Neural progenitor cell (in vitro differentiated cells): ENCODE data around the gene LIN9.

ENCODE experiments used
- CTCF ChIP-seq: fragments of 200-600 bp; sonication (generic); IDR thresholded peaks from 2 replicates; pipeline ENCODE4 v1.5.1; 2017; ENCODE audit warnings: antibody characterized with exemption, mild to moderate bottlenecking
- EZH2 ChIP-seq: fragments of 200-600 bp; sonication (generic); IDR thresholded peaks from 2 replicates; pipeline ENCODE4 v1.6.1; 2017; ENCODE audit warnings: antibody characterized with exemption, mild to moderate bottlenecking, moderate library complexity
- EZH2phosphoT487 ChIP-seq: fragments of 200-600 bp; sonication (generic); IDR thresholded peaks from 2 replicates; pipeline ENCODE4 v1.6.1; 2017; ENCODE audit warnings: antibody characterized with exemption

GRCh38 chr1:226203655-226204054 lies 105.3 kb downstream of the LIN9 start:
- TF ChIP-seq CTCF: no peak
- TF ChIP-seq EZH2phosphoT487: no peak
- no peak for TF ChIP-seq EZH2
